ENCODE measurements around the gene GLTP.

GLTP gene

DNA sequence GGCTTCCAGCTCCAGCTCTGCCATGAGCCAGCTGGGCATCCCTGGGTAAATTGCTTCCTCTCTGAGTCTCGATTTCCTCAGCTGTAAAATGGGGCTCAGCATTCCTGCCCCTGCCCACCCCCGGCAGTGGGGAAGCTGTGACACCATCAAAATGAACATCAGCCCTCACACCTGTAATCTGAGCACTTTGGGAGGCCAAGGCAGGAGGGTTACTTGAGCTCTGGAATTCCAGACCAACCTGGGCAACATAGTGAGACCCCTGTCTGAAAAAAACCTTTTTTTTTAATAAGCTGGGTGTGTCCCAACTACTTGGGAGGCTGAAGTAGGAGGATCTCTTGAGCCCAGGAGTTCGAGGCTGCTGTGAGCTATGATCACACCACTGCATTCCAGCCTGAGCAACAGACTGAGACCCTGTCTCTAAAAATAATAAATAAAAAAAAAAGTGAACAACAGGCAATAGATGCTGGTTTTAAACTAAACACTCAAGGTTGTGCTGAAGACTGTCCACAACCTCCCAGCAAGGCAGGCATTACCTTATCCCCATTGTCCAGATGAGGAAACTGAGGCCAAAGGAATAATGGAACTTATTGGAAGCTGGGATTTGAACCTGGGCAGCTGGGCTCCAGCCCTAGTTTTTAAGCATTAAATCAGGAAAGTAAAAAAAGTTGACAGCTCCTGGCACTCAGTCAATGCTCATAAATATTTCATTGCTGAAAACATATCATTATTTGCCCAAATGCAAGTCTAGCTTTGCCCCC, 51.4 kb downstream of the GLTP start:
- Histone ChIP-seq H3K9me3 (ENCODE audit: severe bottlenecking) (no peaks in the 10 kb centered on the region), H3K27ac (no peak overlapping the region), H3K4me3 (ENCODE audit: low read depth, low read length) (no peak overlapping the region), H3K36me3 (no peaks in the 10 kb centered on the region), H3K27me3 (ENCODE audit: insufficient read depth, low read depth, severe bottlenecking) (no peaks in the 10 kb centered on the region)
- TF ChIP-seq, protein P1, sequence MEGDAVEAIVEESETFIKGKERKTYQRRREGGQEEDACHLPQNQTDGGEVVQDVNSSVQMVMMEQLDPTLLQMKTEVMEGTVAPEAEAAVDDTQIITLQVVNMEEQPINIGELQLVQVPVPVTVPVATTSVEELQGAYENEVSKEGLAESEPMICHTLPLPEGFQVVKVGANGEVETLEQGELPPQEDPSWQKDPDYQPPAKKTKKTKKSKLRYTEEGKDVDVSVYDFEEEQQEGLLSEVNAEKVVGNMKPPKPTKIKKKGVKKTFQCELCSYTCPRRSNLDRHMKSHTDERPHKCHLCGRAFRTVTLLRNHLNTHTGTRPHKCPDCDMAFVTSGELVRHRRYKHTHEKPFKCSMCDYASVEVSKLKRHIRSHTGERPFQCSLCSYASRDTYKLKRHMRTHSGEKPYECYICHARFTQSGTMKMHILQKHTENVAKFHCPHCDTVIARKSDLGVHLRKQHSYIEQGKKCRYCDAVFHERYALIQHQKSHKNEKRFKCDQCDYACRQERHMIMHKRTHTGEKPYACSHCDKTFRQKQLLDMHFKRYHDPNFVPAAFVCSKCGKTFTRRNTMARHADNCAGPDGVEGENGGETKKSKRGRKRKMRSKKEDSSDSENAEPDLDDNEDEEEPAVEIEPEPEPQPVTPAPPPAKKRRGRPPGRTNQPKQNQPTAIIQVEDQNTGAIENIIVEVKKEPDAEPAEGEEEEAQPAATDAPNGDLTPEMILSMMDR (IDR thresholded peaks at IDR 0.05; ENCODE audit: low read depth, low read length) = no peak
- DNase-seq = no peak

DNA sequence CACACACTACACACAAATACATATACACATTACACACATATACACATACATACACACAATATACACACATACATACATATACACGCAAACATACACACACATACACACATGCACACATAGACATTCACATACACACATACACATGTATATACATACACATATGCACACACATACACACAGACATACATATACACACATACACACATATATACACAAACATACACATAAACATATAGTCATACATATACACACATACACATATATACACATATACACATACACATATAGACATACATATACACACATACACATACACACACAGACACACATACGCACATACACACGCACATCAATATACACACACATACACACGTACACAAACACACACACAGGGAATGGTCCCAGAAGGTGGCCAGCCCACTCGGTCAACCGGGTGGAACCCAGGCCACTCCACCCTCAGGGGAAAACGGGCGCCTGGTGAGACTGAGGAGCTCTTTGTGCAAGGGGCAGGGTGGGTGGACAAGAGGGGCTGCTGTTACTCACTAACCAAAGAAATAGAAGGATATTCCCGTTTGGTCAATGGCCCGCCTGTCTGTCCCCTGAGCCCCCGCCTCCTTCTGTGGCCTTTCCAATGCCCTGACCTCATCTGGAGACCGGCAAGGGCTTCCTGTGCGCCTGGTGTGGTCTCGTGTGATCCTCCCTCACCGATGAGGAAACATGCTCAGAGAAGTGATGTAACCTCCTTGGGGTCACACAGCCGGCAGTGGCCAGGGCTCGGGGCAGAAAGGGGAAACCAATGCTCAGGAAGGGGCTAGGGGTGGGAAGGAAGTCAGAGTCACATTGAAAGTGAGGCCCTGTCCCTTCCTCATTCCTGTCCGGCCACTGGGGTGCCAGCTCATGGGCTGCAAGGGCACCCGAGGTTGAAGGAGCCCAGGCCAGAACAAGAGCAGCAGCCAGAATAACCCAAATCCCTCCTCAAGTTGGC, 52.5 kb downstream of the GLTP start:
- TF ChIP-seq, protein P1 (IDR thresholded peaks at IDR 0.05; ENCODE audit: low read depth, low read length) = no peak
- DNase-seq = no peak
- Histone ChIP-seq H3K27me3 (ENCODE audit: insufficient read depth, low read depth, severe bottlenecking) (no peaks in the 10 kb centered on the region), H3K36me3 (no peaks in the 10 kb centered on the region), H3K9me3 (ENCODE audit: severe bottlenecking) (no peaks in the 10 kb centered on the region), H3K27ac (no peak overlapping the region), H3K4me3 (ENCODE audit: low read depth, low read length) (no peak overlapping the region)

DNA sequence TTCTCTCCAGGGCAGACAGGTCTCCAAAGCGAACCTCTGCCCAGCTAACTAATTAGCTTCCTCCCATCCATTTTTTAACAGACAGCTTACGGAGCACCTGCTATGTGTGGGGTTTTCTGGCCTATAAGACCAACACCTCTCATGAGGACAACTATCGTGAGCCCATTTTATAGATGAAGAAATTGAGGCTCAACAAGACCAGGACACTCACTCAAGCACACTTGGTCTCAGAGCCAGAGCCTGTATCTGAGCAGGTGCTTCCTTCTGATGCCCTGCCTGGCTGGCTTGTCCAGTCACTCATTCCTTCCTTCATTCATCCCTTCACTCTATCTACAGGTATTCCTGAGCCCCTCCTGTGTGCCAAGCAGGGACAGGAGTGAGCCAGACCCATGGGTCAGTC, 53.3 kb downstream of the GLTP start:
- Histone ChIP-seq H3K36me3 (no peaks in the 10 kb centered on the region), H3K4me3 (ENCODE audit: low read depth, low read length) (no peak overlapping the region), H3K27me3 (ENCODE audit: insufficient read depth, low read depth, severe bottlenecking) (no peaks in the 10 kb centered on the region), H3K27ac (peak overlapping the region; percentile 16; the same call in 1 of the 2 replicates), H3K9me3 (ENCODE audit: severe bottlenecking) (no peaks in the 10 kb centered on the region)
- TF ChIP-seq, protein P1 (IDR thresholded peaks at IDR 0.05; ENCODE audit: low read depth, low read length) = no peak
- no peak for DNase-seq

DNA sequence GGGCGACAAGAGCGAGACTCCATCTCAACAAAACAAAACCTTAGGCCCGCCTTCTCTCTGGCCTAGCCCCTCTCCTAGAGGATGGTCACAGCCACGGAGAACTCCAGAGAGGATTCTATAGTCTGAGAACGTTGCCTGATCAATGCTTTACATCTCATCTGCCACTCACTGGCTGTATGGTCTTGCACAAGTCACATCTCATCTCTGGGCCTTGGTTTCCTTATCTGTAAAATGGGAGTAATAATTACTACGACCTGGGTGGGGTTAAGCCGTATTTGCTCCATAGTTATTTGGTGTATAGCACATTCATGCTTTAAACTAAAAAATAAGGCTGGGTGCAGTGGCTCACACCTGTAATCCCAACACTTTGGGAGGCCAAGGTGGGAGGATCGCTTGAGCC, 55.6 kb downstream of the GLTP start:
- no peaks in the 10 kb centered on the region for H3K9me3 ChIP-seq (ENCODE audit: severe bottlenecking)
- H3K27me3 ChIP-seq (ENCODE audit: insufficient read depth, low read depth, severe bottlenecking) = no peaks in the 10 kb centered on the region
- H3K36me3 ChIP-seq = no peaks in the 10 kb centered on the region
- DNase-seq = no peak
- TF ChIP-seq, protein P1 (IDR thresholded peaks at IDR 0.05; ENCODE audit: low read depth, low read length) = no peak
- H3K4me3 ChIP-seq (ENCODE audit: low read depth, low read length) = no peak overlapping the region
- H3K27ac ChIP-seq = no peak overlapping the region

DNA sequence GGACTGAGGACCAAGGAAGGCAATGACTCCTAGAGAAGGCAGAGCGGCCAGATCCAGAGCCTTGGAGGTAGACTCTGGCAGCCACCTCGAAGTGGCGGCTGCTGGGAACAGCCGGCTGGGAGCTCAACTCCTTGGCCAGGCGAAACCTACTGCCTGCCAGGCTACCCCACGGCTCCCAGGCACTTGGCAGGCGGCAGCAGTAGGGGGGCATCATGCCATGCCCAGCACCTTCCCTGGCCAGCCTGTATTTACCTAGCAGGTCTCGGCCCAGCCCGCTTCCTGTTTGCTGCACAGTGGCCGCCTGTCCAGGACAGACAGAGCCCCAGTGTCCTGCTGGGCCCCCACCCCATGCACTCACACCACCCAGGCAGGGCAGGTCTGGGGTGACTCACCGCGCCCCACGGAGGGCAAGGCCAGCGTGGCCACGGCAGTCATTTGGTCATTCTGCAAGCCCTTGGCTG, 57.4 kb downstream of the GLTP start:
- H3K9me3 ChIP-seq (ENCODE audit: severe bottlenecking) = no peaks in the 10 kb centered on the region
- no peak for DNase-seq
- H3K27me3 ChIP-seq (ENCODE audit: insufficient read depth, low read depth, severe bottlenecking) = no peaks in the 10 kb centered on the region
- H3K27ac ChIP-seq = peak overlapping the region; percentile 88
- no peaks in the 10 kb centered on the region for H3K36me3 ChIP-seq
- no peak overlapping the region for H3K4me3 ChIP-seq (ENCODE audit: low read depth, low read length)
- TF ChIP-seq, protein P1 (IDR thresholded peaks at IDR 0.05; ENCODE audit: low read depth, low read length) = no peak
